GM12801 (cell line): ENCODE data around the gene P4HB.

Source experiments
- TF ChIP-seq, protein P1 (sequence below): IDR thresholded peaks from one replicate; pipeline ENCODE4 v1.5.1; 2011; ENCODE audit warnings: control low read depth; ENCODE audit not compliant: insufficient read length; ENCODE audit errors: extremely low read depth

The P4HB gene

GRCh38 chr17:81890447-81891302 is 30.3 kb upstream of the P4HB start:
- TF ChIP-seq, protein P1, sequence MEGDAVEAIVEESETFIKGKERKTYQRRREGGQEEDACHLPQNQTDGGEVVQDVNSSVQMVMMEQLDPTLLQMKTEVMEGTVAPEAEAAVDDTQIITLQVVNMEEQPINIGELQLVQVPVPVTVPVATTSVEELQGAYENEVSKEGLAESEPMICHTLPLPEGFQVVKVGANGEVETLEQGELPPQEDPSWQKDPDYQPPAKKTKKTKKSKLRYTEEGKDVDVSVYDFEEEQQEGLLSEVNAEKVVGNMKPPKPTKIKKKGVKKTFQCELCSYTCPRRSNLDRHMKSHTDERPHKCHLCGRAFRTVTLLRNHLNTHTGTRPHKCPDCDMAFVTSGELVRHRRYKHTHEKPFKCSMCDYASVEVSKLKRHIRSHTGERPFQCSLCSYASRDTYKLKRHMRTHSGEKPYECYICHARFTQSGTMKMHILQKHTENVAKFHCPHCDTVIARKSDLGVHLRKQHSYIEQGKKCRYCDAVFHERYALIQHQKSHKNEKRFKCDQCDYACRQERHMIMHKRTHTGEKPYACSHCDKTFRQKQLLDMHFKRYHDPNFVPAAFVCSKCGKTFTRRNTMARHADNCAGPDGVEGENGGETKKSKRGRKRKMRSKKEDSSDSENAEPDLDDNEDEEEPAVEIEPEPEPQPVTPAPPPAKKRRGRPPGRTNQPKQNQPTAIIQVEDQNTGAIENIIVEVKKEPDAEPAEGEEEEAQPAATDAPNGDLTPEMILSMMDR: no peak

DNA sequence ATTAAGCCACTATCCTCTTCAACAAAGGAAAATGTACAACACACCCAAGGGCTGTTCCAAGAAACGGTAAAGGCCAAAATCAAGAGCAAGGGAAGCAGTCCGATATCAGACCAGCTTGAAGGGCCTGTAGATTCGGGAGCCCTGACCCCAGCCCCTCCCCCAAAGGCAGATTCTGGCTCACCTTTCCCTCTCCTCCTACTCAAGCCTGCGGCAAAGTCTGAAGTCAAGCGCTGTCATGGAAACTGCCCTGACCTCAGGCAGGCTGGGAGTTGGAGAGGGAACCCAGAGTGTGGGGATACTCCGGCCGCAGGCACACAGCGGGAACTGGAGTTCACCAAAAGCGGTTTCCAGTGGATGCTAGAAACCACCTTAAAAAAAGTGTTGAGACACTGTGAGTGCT is 29.3 kb upstream of the P4HB start:
- TF ChIP-seq, protein P1: no peak

DNA sequence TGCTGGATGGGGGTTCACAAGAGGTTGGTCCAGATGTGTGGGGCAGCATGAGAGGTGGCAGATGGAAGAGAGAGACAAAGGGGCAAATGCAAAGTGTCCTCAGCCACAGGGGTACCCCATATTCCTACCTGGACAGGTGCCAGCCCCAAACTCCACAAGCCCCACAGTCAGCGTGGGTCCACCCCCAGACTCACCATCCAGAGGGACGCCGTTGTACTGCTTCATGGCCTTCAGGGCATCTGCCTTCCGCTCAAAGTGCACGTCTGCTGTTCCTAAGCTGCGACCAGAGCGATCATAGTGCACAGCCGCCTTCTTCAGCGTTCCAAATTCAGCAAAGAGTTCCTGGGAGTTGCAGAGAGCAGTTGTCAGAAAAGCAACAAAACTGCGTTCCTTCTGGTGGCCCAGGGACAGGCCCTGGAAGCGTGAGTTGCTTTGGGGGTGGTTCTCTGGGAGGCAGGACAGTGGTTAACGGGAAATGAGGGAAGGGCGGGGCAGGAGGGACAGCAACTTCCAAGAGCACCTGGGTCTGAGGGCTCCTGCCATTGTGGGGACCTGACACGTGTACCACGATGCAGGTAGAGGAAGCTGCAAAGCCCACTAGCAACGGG is 28.8 kb upstream of the P4HB start:
- TF ChIP-seq, protein P1: no peak

- TF ChIP-seq, protein P1: no peak
Measured at GRCh38 chr17:81888105-81888987, 28.0 kb upstream of the P4HB start.

DNA sequence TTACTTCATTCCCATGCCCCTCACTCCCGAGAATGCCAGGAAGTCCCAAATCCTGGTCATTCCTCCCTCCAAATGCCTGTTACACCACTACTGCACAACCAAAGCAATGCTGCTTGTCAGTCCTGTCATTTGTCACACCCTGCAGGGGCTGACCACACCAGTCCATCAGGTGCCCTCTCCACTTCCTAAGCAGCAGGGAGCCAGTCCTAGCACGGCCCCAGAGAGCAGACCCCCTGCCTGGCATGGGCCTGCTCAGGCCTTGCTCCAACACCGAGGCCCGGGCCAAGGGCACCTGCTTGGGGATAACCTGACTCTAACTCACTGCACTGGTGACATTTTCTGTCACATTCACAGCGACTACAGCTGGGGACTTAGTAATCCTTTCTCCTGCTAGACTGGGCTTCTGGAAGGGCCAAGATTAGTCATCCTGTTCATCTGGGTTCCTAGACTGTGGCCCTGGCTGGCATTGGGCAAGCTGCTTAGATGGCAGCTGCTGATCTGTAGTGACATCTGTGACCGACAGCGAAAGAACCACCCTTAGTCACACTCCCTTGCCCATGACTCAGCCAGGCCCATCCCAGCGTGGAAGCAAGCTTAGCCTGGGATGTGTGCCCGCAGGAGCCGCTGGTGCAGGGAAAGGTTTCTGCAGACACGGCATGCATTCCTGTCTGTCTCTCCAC is 25.7 kb upstream of the P4HB start:
- TF ChIP-seq, protein P1: no peak

- TF ChIP-seq, protein P1: no peak
Measured at GRCh38 chr17:81885454-81885853, 25.1 kb upstream of the P4HB start.
